ENCODE data around the gene CHD9.

The CHD9 gene

GRCh38 chr16:53115047-53115446 lies 60.3 kb downstream of the CHD9 start:
- no peak for TF ChIP-seq CTCF (IDR thresholded peaks at IDR 0.05; ENCODE audit: insufficient read depth, low read length, poor library complexity, severe bottlenecking)
- Histone ChIP-seq H3K36me3 (ENCODE audit: control insufficient read depth, insufficient read depth, low read length) (no peaks in the 10 kb centered on the region), H3K4me3 (replicated peaks; ENCODE audit: low read depth, low read length) (no peak overlapping the region)

GRCh38 chr16:53115773-53116172 lies 61.0 kb downstream of the CHD9 start:
- Histone ChIP-seq H3K27me3 (replicated peaks; ENCODE audit: control insufficient read depth, insufficient read depth, low read length) (no peaks in the 10 kb centered on the region), H3K36me3 (ENCODE audit: control insufficient read depth, insufficient read depth, low read length) (no peaks in the 10 kb centered on the region), H3K4me3 (replicated peaks; ENCODE audit: low read depth, low read length) (no peak overlapping the region)
- no peak for TF ChIP-seq CTCF (IDR thresholded peaks at IDR 0.05; ENCODE audit: insufficient read depth, low read length, poor library complexity, severe bottlenecking)
- DNase-seq (ENCODE audit: extremely low read depth, insufficient read length) = no peak

More at GRCh38 chr16:53115047-53115446, 60.3 kb downstream of the CHD9 start:
- H3K27me3 ChIP-seq (replicated peaks; ENCODE audit: control insufficient read depth, insufficient read depth, low read length) = no peaks in the 10 kb centered on the region
- DNase-seq (ENCODE audit: extremely low read depth, insufficient read length) = no peak

GRCh38 chr16:53121043-53121620 lies 66.3 kb downstream of the CHD9 start:
- TF ChIP-seq CTCF (IDR thresholded peaks at IDR 0.05; ENCODE audit: insufficient read depth, low read length, poor library complexity, severe bottlenecking) = no peak
- DNase-seq (ENCODE audit: extremely low read depth, insufficient read length) = no peak
- no peak overlapping the region for H3K4me3 ChIP-seq (replicated peaks; ENCODE audit: low read depth, low read length)

DNA sequence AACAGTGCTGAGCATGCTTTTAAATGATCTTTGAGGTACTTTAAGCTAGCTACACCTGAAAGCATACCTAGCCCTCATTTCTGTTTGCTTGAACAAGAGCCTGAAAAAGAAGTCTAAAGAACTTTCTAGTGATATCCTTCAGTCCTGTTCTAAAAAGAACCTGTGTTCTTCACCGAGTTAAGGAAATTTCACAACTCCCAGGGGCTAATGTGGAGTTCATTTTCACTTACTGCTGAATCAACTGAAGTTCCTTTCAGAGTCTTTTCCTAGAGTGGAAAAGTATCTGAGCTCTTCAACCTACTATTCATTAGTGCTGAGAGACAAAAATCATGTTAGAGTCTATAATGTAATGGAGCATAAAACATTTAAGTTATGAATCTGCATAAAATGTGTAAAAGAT lies 66.9 kb downstream of the CHD9 start:
- DNase-seq (ENCODE audit: extremely low read depth, insufficient read length) = no peak
- Histone ChIP-seq H3K27me3 (replicated peaks; ENCODE audit: control insufficient read depth, insufficient read depth, low read length) (no peaks in the 10 kb centered on the region), H3K4me3 (replicated peaks; ENCODE audit: low read depth, low read length) (no peak overlapping the region), H3K36me3 (ENCODE audit: control insufficient read depth, insufficient read depth, low read length) (no peaks in the 10 kb centered on the region)
- TF ChIP-seq CTCF (IDR thresholded peaks at IDR 0.05; ENCODE audit: insufficient read depth, low read length, poor library complexity, severe bottlenecking) = no peak

More at GRCh38 chr16:53121043-53121620, 66.3 kb downstream of the CHD9 start:
- H3K27me3 ChIP-seq (replicated peaks; ENCODE audit: control insufficient read depth, insufficient read depth, low read length) = no peaks in the 10 kb centered on the region
- H3K36me3 ChIP-seq (ENCODE audit: control insufficient read depth, insufficient read depth, low read length) = no peaks in the 10 kb centered on the region

GRCh38 chr16:53123747-53124146 lies 69.0 kb downstream of the CHD9 start:
- DNase-seq (ENCODE audit: extremely low read depth, insufficient read length) = no peak
- H3K36me3 ChIP-seq (ENCODE audit: control insufficient read depth, insufficient read depth, low read length) = no peaks in the 10 kb centered on the region
- no peak for TF ChIP-seq CTCF (IDR thresholded peaks at IDR 0.05; ENCODE audit: insufficient read depth, low read length, poor library complexity, severe bottlenecking)
- H3K27me3 ChIP-seq (replicated peaks; ENCODE audit: control insufficient read depth, insufficient read depth, low read length) = no peaks in the 10 kb centered on the region
- H3K4me3 ChIP-seq (replicated peaks; ENCODE audit: low read depth, low read length) = no peak overlapping the region

- Histone ChIP-seq H3K36me3 (ENCODE audit: control insufficient read depth, insufficient read depth, low read length) (no peaks in the 10 kb centered on the region), H3K4me3 (replicated peaks; ENCODE audit: low read depth, low read length) (no peak overlapping the region), H3K27me3 (replicated peaks; ENCODE audit: control insufficient read depth, insufficient read depth, low read length) (no peaks in the 10 kb centered on the region)
- no peak for DNase-seq (ENCODE audit: extremely low read depth, insufficient read length)
- no peak for TF ChIP-seq CTCF (IDR thresholded peaks at IDR 0.05; ENCODE audit: insufficient read depth, low read length, poor library complexity, severe bottlenecking)
These were observed 71.6 kb downstream of the CHD9 start for GRCh38 chr16:53126390-53126789.

Measured in GM06990 (cell line).